ENCODE measurements around the gene PEF1.

Gene PEF1

GRCh38 chr1:31670593-31670964 lies 25.9 kb upstream of the PEF1 start:
- DNase-seq: no peak

- peak; percentile 96 for DNase-seq
Measured at GRCh38 chr1:31669786-31670592, 25.3 kb upstream of the PEF1 start.

- no peak for DNase-seq
Measured at GRCh38 chr1:31669433-31669785, 24.7 kb upstream of the PEF1 start.

DNA sequence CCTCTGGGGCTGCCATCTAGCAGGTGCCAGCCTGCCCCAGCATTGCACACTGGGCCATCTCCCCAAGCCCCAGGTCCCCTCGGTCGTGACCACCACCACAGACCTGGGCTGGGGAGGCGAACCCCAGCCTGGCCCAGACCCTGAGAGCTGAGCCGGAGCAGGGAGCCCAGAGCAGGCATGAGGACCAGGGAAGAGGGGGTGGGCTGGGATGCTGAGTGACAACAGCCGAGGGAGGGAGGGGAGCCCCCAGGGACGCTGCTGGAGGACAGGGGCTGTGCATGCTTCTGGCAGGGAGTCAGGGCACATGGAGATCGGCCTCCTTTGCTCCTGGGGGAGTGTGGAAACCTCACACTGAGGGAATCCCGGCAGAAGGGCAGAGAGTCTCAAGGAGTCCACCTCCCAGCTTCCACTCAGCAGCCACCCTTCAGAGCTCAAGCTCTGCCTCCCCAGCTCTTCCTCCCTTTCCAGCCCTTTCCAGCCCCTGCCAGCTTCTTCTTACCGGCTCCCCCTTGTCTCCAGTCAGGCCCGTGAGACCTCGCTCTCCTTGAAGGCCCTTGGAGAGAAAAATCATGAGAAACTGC lies 23.7 kb upstream of the PEF1 start:
- no peak for DNase-seq

DNA sequence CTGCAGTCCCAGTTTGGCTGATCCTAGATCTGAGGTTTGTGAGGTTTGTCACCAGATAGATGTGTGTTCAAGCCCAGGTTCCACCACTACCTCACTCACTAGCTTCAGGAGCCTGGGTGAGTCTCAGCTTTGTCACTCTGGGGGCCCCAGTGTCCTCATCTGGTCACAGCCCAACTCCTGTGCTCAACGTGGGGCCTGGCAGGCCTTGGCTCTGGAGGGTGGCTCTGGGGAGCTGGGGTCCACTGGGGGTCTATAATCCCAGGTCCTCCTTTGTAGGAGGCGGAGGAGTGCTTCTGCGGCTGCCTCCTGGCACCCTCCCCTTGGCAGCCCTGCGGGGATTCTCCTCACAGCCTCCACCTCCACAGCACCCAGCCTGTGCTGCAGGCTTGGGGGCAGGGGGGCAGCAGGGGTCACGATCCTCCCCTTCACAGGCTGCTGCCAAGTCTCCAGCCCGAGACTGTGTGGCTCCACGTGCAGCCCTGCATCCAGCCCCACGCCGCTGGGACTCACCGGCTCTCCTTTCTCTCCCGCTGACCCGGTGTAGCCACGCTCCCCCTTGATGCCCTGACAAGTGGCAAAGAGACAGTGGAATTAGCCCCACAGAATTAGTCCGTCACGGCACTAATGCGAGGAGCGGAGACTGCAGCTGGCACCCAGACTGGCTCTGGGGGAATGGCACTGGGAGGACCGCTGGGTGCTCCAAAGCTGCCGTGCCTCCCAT lies 22.5 kb upstream of the PEF1 start:
- no peak for DNase-seq

DNA sequence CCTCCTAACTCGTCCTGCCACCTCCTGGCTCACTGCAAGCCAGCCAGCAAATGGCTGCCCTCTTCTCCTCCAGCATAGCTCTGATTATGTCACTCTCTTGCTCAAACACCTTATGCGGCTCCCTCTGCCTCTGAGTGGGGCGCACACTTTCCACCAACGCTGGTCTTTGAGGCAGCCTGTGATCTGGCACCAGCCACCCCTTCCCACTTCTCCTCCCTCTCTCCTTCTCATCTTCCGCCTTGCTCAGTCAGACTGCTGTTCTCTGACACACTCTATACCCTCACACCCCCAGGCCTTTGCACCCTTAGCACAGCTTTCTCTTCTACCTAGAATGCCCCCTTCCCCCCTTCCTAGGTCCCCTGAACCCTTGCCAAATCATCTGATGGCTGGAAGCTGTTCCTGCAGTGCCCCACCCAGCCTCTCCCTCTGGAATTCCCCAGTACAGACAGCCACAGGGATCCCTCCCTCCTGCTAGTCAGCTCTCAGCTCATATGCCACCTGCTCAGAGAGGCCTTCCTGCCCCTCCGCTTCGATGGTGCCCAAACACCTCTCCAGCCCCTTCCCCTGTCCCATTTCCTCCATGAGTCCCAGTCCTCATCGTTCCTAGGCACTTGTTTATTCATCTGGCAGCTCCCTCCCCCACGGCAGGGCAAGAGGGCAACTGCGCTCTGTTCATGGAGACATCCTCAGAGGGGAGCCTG lies 21.7 kb upstream of the PEF1 start:
- no peak for DNase-seq

GRCh38 chr1:31665234-31665878 lies 20.7 kb upstream of the PEF1 start:
- DNase-seq: no peak

GRCh38 chr1:31664528-31664927 lies 19.9 kb upstream of the PEF1 start:
- DNase-seq: no peak

DNA sequence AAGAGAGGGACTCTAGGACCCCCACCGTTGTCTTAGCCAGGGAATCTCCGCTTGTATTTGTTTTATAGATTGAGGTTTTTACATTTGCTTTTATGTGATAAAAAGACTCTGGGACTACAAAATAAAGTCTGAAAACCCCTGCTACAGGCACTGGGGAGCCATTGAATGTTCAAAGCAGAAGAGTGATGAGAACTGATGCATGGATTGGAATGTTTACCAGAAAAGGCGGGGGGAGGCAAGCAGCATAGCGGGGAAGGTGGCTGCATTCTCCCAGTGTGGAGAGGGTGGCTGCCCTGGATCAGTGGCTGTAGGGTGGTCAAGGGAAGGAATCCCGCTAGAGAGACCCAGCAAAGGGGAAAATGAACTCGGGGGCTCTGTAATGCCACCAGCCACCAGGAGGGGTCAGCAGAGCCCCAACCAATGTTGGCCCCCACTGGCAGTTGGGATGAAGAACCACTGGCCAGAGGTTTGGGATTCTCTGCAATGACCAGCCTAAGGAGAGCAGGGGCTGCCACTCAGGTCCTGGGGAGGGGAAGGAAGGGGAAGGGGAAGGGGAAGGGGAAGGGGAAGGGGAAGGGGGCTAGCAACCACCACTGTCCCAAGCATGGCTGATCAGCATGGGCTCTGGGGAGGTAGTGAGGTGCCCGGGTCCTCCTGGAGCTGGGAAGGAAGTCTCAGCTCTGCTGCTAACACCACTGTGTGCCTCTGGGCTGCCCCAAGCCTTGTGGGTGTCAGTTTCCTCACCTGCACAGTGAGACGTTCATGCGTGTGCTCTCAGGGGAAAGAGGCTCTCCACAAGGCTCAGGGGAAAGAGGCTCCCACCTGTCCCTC lies 19.2 kb upstream of the PEF1 start:
- DNase-seq: peak; percentile 33

- DNase-seq: no peak
Measured at GRCh38 chr1:31662463-31662862, 17.8 kb upstream of the PEF1 start.

DNA sequence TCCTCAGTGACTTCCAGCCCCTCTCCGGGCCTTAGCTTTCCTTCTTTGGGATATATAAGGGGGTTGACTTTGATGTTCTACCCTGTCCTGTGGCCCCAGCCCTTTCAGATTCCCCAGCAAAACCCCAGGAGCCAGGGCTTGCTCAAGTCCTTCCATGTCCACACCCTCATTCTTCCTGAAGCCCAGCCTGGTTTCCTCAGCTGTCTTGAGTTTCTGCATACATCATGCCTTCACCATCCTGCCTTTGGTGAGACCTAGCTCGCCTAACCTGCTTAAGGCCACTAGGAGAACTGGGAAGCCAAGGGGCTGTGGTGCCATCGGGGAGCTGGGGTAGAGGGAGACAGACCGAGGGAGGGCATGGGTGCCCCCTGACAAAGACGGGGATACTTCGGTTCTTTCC lies 17.2 kb upstream of the PEF1 start:
- no peak for DNase-seq

DNA sequence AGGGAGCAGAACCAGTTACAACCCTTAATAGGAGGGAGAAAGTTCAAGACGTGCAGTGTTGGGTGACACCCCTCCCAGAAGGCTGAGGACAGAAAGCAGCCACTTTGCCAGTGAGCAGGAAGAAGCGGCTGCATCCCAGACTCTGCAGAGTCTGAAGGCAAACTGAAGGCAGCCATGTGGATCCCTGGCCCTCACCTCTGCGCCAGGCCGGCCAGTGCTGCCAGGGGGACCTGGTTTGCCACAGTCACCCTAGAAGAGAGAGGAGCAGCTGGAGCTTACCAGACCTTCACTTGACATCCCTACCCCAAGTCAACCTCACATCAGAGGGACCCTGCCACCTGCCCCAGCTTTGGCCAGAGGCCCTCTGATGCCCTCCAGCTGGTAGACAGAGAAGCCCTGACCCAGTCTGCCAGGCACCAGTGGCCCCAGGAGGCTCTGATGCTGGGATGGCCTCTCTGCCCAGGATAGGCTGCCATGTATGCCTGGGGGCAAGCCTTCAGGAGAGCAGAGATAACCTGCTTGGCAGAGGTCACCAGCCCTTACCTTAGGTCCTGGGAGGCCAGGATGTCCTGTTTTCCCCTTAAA lies 16.3 kb upstream of the PEF1 start:
- no peak for DNase-seq

- no peak for DNase-seq
Measured at GRCh38 chr1:31659889-31660288, 15.2 kb upstream of the PEF1 start.

DNA sequence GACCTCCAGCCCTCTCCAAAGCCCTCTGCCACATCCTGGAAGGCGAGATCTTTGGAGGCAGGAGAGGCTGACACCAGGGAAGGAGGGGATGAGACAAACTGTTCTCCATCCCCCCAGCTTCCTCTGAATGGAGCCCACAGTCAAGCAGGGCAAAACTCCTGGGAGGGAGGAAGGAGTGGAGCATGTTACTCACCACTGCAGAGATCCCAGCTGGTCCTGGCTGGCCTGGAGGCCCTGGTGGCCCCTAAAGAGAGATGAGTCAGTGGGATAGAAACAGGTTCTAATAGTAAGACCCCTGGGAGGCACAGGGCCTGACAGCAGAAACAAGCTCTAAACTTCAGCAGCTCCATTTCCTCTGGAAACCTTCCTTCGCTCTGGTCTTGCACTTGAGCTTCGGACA lies 14.0 kb upstream of the PEF1 start:
- DNase-seq: no peak

DNA sequence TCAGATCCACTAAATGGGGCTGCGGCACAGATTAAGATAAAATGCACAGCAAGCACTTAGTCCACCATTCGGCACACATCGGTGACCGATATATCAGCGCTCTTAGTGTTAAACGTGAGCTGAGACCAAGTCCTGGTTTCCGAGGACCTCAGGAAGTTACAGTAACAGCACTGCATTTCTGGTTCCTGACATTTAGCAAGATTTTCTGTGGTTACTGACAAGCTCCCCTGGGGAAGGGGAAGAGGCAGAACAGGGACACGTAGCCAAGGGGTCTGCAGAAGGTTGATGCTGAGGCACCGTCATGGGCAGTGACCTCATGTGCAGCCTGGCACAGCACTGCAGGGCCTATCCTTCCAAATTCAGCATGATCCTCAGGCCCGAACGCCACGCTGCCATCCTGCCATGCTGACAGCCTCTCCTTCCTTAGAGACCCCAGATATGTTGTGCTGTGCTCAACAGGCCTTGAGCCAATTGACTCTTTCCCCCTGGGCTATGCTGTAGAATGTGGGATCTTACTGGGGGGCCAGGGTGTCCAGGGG lies 13.4 kb upstream of the PEF1 start:
- DNase-seq: no peak

DNA sequence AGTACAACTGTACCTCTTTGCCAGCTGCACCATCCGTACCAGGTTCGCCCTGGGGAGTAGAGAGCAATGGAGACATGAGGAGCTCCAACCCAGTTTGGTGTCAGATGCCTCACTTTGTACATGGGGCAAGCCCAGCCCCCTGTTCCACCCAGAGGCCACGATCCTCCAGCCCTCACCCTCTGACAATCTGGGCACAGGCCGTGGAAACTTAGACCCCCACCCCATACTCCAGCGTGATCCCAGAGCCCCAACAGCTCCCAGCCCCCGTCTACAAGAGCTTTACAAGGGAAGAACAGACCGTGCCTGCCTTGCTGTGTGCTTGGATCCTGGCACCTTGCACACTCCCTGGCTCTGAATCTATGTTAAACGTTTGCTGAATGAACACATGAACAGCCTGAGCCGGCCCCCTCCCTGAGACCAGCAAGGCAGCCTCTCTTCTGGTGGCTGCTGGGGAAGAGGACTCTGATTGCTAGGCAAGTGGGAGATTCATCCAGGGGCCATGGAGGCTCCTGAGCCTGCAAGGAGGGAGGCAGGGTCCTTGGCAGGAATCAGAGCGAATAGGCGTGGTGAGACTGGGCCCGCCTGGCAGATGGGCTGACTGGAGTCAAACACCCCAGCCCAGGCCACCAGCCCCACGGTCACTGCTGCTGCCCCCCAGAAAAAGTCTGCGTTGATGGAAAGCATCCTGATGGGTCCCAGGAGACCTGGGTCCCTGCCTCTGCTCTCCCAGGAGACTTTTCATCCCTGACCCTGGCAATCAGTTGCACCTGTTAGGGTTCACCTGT lies 12.5 kb upstream of the PEF1 start:
- no peak for DNase-seq

- DNase-seq: no peak
Measured at GRCh38 chr1:31655756-31656155, 11.1 kb upstream of the PEF1 start.

- no peak for DNase-seq
Measured at GRCh38 chr1:31655104-31655503, 10.4 kb upstream of the PEF1 start.

DNA sequence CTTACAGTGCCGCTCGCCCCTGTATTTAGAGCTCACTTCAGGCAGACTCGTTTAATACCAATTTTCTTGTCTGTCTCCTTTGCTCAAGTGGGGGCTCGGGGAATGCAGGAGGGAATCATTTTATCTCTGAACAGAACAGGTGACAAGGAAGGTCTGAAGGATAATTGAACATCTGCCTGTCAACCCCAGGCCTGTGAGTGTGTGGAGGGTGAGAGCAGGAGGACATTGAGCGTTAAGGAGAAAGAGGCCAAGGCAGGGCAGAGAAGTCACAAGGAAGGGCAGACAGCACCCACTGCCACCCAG lies 9.7 kb upstream of the PEF1 start:
- DNase-seq: no peak

DNA sequence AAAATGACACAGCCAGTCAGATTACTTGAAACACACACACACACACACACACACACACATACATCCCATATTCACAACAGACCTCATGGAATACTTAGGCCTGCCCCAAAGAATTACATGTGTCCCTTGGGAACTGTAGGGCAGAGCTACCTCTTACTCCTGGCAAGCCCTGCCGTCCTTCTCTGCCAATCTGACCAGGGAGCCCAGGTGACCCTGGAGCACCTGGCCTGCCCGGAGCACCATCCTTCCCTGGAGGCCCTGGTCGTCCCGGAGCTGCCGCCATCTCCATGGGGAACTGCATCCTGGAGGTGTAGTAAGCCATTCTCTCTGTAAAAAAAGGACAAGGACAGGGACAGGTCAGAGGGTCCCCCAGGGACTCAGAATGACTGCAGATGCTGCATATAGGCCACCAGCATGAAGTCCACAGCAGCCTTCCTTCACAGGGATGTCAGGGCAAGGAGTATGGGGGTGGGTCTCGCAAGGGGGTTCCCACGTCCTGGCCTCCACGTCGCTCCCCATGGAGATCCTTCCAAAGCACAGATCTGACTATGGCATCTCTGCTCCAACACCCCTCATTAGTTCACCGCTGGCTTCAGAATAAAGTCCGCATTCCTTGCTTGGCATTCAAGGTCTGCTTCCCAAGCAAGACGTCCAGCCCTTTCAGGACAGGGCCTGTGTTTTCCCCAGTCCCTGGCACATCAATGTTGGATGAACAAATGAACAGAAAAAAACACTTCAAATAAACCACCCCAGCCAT lies 9.2 kb upstream of the PEF1 start:
- no peak for DNase-seq

Data from NCI-H1105 treated with DMSO at 0.1 percent for 48 hours (cell line).